Dendritic cell treated with granulocyte-macrophage colony-stimulating factor and Interleukin-4, amounts not matched to agents 40 ng/mL and 50 ng/mL, for 4 days (primary cell): ENCODE data around the gene MLXIP.
"Not testable (repeated sequence)": the region's sequence is repeated elsewhere in the genome, so short reads cannot be mapped to it uniquely, and the experiment has no call there.

Source experiments
- H3K27ac Mint-ChIP-seq: one replicate; pipeline ENCODE4 v1.8.0; 2022; ENCODE audit warnings: mild to moderate bottlenecking, mixed read lengths
- H3K27me3 Mint-ChIP-seq: one replicate; pipeline ENCODE4 v1.8.0; 2022; ENCODE audit warnings: mild to moderate bottlenecking, mixed read lengths
- H3K36me3 Mint-ChIP-seq: one replicate; pipeline ENCODE4 v1.8.0; 2022; ENCODE audit warnings: low read depth, mixed read lengths
- H3K4me1 Mint-ChIP-seq: one replicate; pipeline ENCODE4 v1.8.0; 2022; ENCODE audit warnings: low read depth, mixed read lengths
- H3K4me3 Mint-ChIP-seq: one replicate; pipeline ENCODE4 v1.8.0; 2022; ENCODE audit warnings: mild to moderate bottlenecking, moderate library complexity, mixed read lengths
- H3K9me3 Mint-ChIP-seq: one replicate; pipeline ENCODE4 v1.8.0; 2022; ENCODE audit warnings: mixed read lengths
- intact Hi-C: fragments of 100-400 bp; cut with micrococcal nuclease; formaldehyde crosslinking; loops from one replicate; pipeline ENCODE4 v1.15.0; 2022

MLXIP gene

GRCh38 chr12:122100568-122100967, 22.0 kb downstream of the MLXIP start:
- intact Hi-C loops = no loop called here
- no peaks in the 10 kb centered on the region for H3K9me3 Mint-ChIP-seq
- peaks cover 78% of the 10 kb centered on the region for H3K4me1 Mint-ChIP-seq
- H3K36me3 Mint-ChIP-seq = peaks cover 30% of the 10 kb centered on the region
- no peaks in the 10 kb centered on the region for H3K27me3 Mint-ChIP-seq
- H3K27ac Mint-ChIP-seq = no peak overlapping the region
- no peak overlapping the region for H3K4me3 Mint-ChIP-seq

GRCh38 chr12:122102331-122102730, 23.8 kb downstream of the MLXIP start:
- Mint-ChIP-seq H3K9me3 (no peaks in the 10 kb centered on the region), H3K27ac (no peak overlapping the region), H3K27me3 (no peaks in the 10 kb centered on the region), H3K4me3 (no peak overlapping the region), H3K4me1 (peaks cover 79% of the 10 kb centered on the region), H3K36me3 (peaks cover 30% of the 10 kb centered on the region)
- intact Hi-C loops = no loop called here

- peaks cover 25% of the 10 kb centered on the region for H3K36me3 Mint-ChIP-seq
- intact Hi-C loops = no loop called here
- H3K27ac Mint-ChIP-seq = peak overlapping the region; percentile 54
- H3K4me3 Mint-ChIP-seq = peak overlapping the region; percentile 30
- H3K9me3 Mint-ChIP-seq = no peaks in the 10 kb centered on the region
- H3K27me3 Mint-ChIP-seq = no peaks in the 10 kb centered on the region
- peaks cover 79% of the 10 kb centered on the region for H3K4me1 Mint-ChIP-seq
Observed at GRCh38 chr12:122104844-122105243, 26.3 kb downstream of the MLXIP start.

DNA sequence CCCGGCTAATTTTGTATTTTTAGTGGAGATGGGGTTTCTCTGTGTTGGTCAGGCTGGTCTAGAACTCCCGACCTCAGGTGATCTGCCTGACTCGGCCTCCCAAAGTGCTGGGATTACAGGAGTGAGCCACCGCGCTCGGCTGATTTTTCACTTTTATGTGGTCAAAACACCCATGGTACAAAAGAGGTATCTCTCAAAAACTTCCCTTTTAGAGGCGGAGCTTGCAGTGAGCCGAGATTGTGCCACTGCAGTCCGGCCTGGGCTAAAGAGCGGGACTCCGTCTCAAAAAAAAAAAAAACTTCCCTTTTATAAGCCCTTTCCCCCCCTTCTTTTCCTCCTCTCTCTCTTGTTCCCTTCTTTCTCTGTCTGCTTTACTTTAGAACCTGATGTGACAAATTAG, 26.9 kb downstream of the MLXIP start:
- intact Hi-C loops, H3K27me3 Mint-ChIP-seq, H3K9me3 Mint-ChIP-seq: not testable (repeated sequence)
- Mint-ChIP-seq H3K4me3 (peak overlapping the region; percentile 23), H3K36me3 (peaks cover 25% of the 10 kb centered on the region), H3K27ac (peak overlapping the region; percentile 54), H3K4me1 (peaks cover 76% of the 10 kb centered on the region)

DNA sequence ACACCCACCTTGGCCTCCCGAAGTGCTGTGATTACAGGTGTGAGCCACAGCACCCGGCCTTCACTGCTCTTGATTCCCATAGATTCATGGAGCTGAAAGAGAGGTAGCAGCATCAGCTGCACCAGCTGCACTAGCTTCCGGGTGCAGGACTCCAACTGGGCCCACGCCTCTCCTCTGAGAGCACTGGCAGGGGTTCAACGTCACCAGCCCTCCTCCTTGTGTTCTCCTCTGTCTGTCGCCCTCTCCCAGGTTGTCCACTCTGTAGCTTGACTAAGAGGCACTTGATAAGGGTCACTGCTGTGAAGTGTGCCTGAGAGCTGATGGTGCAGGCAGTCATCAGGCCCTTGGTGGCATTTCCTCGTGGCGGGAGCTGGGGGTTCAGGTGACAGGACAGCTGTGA, 28.3 kb downstream of the MLXIP start:
- peaks cover 69% of the 10 kb centered on the region for H3K4me1 Mint-ChIP-seq
- no peaks in the 10 kb centered on the region for H3K27me3 Mint-ChIP-seq
- no peaks in the 10 kb centered on the region for H3K9me3 Mint-ChIP-seq
- intact Hi-C loops = no loop called here
- H3K27ac Mint-ChIP-seq = peak overlapping the region; percentile 68
- H3K4me3 Mint-ChIP-seq = no peak overlapping the region
- peaks cover 25% of the 10 kb centered on the region for H3K36me3 Mint-ChIP-seq

GRCh38 chr12:122107261-122107660, 28.7 kb downstream of the MLXIP start:
- H3K9me3 Mint-ChIP-seq = no peaks in the 10 kb centered on the region
- peaks cover 25% of the 10 kb centered on the region for H3K36me3 Mint-ChIP-seq
- peaks cover 72% of the 10 kb centered on the region for H3K4me1 Mint-ChIP-seq
- no peak overlapping the region for H3K4me3 Mint-ChIP-seq
- H3K27me3 Mint-ChIP-seq = no peaks in the 10 kb centered on the region
- peak overlapping the region; percentile 68 for H3K27ac Mint-ChIP-seq
- intact Hi-C loops = no loop called here

GRCh38 chr12:122111089-122111641, 32.6 kb downstream of the MLXIP start:
- Mint-ChIP-seq H3K4me1 (peaks cover 45% of the 10 kb centered on the region), H3K4me3 (no peak overlapping the region), H3K36me3 (peaks cover 39% of the 10 kb centered on the region), H3K27me3 (no peaks in the 10 kb centered on the region), H3K9me3 (no peaks in the 10 kb centered on the region), H3K27ac (no peak overlapping the region)
- intact Hi-C loops = no loop called here

DNA sequence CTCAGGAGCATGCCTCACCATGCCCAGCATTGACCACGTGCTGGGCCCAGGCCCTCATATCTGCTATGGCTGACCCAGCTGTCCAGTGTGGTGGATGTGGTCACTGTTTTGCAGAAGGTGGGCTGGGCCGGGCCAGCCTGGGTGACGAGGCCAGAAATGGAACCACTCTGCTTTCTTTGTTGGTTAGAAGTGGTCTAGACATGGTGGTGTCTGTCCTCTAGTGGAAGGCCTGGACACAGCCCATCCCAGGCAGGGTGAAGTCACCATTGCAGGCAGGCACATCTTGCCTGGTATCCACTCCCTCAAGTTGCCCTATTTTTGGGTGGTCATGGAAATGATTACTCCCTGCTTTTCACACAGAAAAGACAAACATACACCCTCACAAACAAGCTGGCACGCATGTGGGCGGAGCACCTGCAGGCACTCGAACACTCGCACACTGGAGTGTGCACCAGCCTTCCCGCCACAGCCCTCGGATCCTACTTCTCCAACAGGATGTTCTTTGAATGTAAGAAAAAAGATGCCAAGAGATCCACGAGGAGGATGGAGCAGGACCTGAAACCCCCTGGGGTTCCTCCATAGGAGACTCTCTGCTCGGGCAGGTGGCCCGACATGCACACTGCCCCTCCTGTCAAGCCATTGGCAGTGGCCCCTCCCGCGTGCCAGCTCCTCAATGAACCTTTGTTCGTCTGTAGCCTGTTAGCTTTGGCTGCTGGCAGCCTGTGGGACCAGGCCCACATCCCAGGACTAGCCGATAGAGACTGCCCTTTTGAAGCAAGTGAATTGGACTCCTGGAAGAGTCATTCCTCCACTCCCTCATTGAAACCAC, 38.4 kb downstream of the MLXIP start:
- Mint-ChIP-seq H3K36me3 (peaks cover 50% of the 10 kb centered on the region), H3K27me3 (no peaks in the 10 kb centered on the region), H3K4me1 (peaks cover 32% of the 10 kb centered on the region), H3K27ac (no peak overlapping the region), H3K9me3 (no peaks in the 10 kb centered on the region), H3K4me3 (no peak overlapping the region)
- intact Hi-C loops = no loop called here

DNA sequence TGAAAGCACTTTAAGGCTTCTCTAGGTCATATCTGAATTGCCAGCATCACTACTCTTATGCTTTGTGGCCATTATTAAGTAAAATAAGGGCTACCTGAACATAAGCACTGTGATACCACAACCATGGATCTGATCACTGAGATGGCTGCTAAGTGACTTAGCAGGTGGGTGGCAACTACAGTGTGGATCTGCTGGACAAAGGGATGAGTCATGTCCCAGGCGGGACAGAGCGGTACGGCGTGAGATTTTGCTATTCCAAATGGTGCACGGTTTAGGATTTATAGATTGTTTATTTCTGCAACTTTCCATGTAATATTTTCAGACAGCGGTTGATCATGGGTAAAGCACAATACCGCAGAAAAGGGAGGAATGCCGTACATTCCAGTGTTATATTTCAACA, 39.4 kb downstream of the MLXIP start:
- H3K27ac Mint-ChIP-seq = no peak overlapping the region

GRCh38 chr12:122121341-122121740, 42.8 kb downstream of the MLXIP start:
- not testable (repeated sequence) for H3K27ac Mint-ChIP-seq, H3K4me3 Mint-ChIP-seq, H3K9me3 Mint-ChIP-seq, H3K27me3 Mint-ChIP-seq
- peaks cover 63% of the 10 kb centered on the region for H3K4me1 Mint-ChIP-seq
- intact Hi-C loops = loop anchor here (10.0 kb wide), 1 partner anchor 197 kb away; no protein-coding TSS in a partner anchor
- peaks cover 42% of the 10 kb centered on the region for H3K36me3 Mint-ChIP-seq

More for the DNA sequence above, 39.4 kb downstream of the MLXIP start:
- Mint-ChIP-seq H3K9me3 (no peaks in the 10 kb centered on the region), H3K36me3 (peaks cover 50% of the 10 kb centered on the region), H3K4me1 (peaks cover 37% of the 10 kb centered on the region), H3K4me3 (no peak overlapping the region), H3K27me3 (no peaks in the 10 kb centered on the region)
- intact Hi-C loops = no loop called here

DNA sequence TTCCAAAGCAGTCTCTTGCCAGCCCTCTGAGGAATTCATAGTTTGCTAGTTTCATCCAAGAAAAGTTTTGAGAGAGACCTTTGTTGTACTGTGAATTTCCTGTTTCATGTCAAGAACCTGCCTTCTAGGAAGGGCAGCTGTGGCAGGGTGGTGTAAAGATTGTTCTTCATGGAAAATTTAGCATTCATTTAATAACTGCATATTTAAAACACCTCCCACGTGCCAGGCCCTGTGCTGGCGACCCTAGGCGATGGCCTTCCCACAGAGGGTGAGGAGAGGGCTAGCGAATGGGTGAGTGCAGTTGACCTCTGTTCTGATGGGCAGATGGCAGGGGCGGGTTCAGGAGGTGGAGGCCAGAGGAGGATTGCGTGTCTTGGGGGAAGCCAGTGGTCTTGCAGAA, 43.2 kb downstream of the MLXIP start:
- peaks cover 43% of the 10 kb centered on the region for H3K36me3 Mint-ChIP-seq
- H3K4me3 Mint-ChIP-seq = no peak overlapping the region
- no peaks in the 10 kb centered on the region for H3K27me3 Mint-ChIP-seq
- H3K27ac Mint-ChIP-seq = no peak overlapping the region
- peaks cover 62% of the 10 kb centered on the region for H3K4me1 Mint-ChIP-seq
- H3K9me3 Mint-ChIP-seq = no peaks in the 10 kb centered on the region
- intact Hi-C loops = loop anchor here (10.0 kb wide), 1 partner anchor 197 kb away; no protein-coding TSS in a partner anchor

- peaks cover 51% of the 10 kb centered on the region for H3K4me1 Mint-ChIP-seq
Observed at GRCh38 chr12:122123051-122123760, 44.6 kb downstream of the MLXIP start.

GRCh38 chr12:122123761-122124145, 45.2 kb downstream of the MLXIP start:
- Mint-ChIP-seq H3K27me3 (no peaks in the 10 kb centered on the region), H3K4me1 (peaks cover 47% of the 10 kb centered on the region), H3K4me3 (no peak overlapping the region), H3K27ac (peak overlapping the region; percentile 45), H3K36me3 (peaks cover 44% of the 10 kb centered on the region), H3K9me3 (no peaks in the 10 kb centered on the region)
- intact Hi-C loops = loop anchor here (1.0 to 10.0 kb wide), 2 partner anchors 69 to 199 kb away; no protein-coding TSS in a partner anchor

More at GRCh38 chr12:122123051-122123760, 44.6 kb downstream of the MLXIP start:
- H3K27me3 Mint-ChIP-seq = no peaks in the 10 kb centered on the region
- H3K9me3 Mint-ChIP-seq = no peaks in the 10 kb centered on the region
- peak overlapping the region; percentile 45 for H3K27ac Mint-ChIP-seq
- peak overlapping the region; percentile 31 for H3K4me3 Mint-ChIP-seq
- H3K36me3 Mint-ChIP-seq = peaks cover 43% of the 10 kb centered on the region
- intact Hi-C loops = loop anchor here (1.0 to 10.0 kb wide), 2 partner anchors 69 to 198 kb away; no protein-coding TSS in a partner anchor

DNA sequence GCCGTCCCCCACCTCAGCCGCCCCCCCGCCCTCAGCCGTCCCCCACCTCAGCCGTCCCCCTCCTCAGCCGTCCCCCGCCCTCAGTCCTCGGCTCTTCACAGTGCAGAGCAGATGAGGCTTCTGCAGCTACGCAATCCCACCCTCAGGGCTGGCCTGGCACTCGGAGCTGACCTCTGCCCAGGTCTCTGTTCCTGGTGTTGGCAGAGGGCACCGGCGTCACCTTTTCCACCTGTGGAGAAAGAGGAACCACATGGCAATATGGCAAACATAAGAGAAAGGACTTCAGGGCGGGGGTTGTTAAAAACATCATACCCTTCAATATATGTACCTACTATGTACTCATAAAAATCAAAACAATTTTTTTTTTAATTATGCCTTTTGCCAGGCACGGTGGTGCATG, 45.8 kb downstream of the MLXIP start:
- H3K36me3 Mint-ChIP-seq = peaks cover 50% of the 10 kb centered on the region
- no peaks in the 10 kb centered on the region for H3K27me3 Mint-ChIP-seq
- intact Hi-C loops = loop anchor here (10.0 kb wide), 1 partner anchor 200 kb away; no protein-coding TSS in a partner anchor
- no peak overlapping the region for H3K27ac Mint-ChIP-seq
- H3K9me3 Mint-ChIP-seq = no peaks in the 10 kb centered on the region
- no peak overlapping the region for H3K4me3 Mint-ChIP-seq
- peaks cover 47% of the 10 kb centered on the region for H3K4me1 Mint-ChIP-seq
